Right lobe of liver (tissue), 4 donors: Measurements from ENCODE around the gene BAHCC1.

Source experiments
- POLR2A ChIP-seq: fragments of 450-650 bp; IDR thresholded peaks from one replicate; pipeline ENCODE4 v1.6.1; 2017; ENCODE audit warnings: antibody characterized with exemption, mild to moderate bottlenecking
- TF ChIP-seq, protein P1 (sequence below), 4 donors: fragments of 200-600 bp in 3 of 4; fragments of 450-650 bp in 1 of 4; IDR thresholded peaks; one replicate each; pipeline versions ENCODE4 v1.5.1 to v1.8.0; 2016 to 2022; ENCODE audit warnings: antibody characterized with exemption in 4 of 4, mild to moderate bottlenecking in 2 of 4
- donor health status: DM: no; HTN: no; CAD: no.
- donor health status: DM: no; HTN: no; CAD: no.
- donor health status: DM: no; HTN: yes; CAD: no.

DNA sequence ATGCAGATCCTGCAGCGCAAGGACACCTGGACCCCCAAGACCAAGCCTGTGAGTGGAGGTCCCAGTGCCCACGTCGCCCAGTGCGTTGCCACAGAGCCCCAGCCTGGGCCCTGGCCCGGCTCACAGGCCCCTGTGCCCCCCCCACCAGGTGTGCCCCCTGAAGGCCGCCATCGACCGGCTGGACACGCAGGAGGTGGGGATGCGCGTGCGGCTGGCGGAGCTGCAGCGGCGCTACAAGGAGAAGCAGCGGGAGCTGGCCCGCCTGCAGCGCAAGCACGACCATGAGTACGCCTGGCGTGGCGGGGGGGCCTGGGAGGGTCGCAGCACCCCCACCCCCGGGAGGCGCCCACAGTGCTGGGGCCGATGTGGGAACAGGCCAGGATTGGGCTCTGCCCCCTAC, 56.6 kb downstream of the BAHCC1 start:
- TF ChIP-seq, protein P1, sequence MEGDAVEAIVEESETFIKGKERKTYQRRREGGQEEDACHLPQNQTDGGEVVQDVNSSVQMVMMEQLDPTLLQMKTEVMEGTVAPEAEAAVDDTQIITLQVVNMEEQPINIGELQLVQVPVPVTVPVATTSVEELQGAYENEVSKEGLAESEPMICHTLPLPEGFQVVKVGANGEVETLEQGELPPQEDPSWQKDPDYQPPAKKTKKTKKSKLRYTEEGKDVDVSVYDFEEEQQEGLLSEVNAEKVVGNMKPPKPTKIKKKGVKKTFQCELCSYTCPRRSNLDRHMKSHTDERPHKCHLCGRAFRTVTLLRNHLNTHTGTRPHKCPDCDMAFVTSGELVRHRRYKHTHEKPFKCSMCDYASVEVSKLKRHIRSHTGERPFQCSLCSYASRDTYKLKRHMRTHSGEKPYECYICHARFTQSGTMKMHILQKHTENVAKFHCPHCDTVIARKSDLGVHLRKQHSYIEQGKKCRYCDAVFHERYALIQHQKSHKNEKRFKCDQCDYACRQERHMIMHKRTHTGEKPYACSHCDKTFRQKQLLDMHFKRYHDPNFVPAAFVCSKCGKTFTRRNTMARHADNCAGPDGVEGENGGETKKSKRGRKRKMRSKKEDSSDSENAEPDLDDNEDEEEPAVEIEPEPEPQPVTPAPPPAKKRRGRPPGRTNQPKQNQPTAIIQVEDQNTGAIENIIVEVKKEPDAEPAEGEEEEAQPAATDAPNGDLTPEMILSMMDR (IDR thresholded peaks at IDR 0.05): no peak
- no peak for TF ChIP-seq POLR2A
